GM21447 (cell line): ENCODE results near the gene RUNX2.

Source experiments
- ATAC-seq: cut with Tn5 transposase; IDR thresholded peaks from one replicate; pipeline ENCODE4 v1.9.1; 2021; ENCODE audit not compliant: unreplicated experiment

Gene RUNX2

GRCh38 chr6:45509426-45509825, 181.3 kb downstream of the RUNX2 start:
- ATAC-seq, result no peak

- no peak for ATAC-seq
These were observed 184.6 kb downstream of the RUNX2 start for GRCh38 chr6:45512717-45513116.

GRCh38 chr6:45513213-45513618, 185.1 kb downstream of the RUNX2 start:
- ATAC-seq, result no peak

DNA sequence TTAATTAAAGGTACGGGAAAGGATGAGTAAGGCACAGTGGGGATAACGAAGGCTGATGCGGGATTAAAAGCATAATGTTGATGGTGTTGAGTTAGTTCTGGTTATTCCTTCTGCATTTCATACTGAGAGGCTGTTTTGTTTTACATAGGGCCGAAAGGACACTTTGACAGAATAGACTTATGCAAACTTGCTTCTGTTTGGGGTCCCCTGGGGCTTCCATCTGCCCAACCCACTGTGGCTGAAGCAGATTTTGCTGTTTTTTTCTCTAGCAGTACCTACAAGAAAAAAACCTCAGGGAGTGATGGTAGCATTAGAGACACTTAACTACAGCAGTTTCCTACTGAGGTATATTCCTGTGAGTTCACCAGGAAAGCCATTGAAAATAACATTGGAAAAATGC, 185.7 kb downstream of the RUNX2 start:
- ATAC-seq, result no peak

- ATAC-seq, result no peak
These were observed 186.5 kb downstream of the RUNX2 start for GRCh38 chr6:45514454-45515230.

- ATAC-seq, result no peak
These were observed 190.0 kb downstream of the RUNX2 start for GRCh38 chr6:45518013-45518720.

DNA sequence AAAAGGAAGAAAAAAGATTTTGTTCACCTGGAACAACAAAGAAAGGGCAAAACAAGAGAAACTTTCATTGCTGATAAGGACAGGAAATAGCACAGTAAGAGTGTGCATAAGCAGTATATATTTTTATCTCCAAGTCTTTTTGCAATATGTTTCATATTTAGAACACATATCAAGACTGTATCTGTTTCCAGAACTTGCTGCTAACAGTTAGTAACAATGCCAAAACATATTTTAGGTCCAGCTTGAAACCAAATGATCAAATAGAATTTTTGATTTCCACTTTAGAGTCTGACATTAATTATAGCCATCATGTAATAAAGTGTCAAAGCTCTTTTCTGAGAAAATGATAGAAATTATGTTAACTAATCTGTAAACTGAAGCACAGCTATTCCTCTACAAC, 193.1 kb downstream of the RUNX2 start:
- ATAC-seq, result no peak

GRCh38 chr6:45522486-45522885, 194.4 kb downstream of the RUNX2 start:
- no peak for ATAC-seq

DNA sequence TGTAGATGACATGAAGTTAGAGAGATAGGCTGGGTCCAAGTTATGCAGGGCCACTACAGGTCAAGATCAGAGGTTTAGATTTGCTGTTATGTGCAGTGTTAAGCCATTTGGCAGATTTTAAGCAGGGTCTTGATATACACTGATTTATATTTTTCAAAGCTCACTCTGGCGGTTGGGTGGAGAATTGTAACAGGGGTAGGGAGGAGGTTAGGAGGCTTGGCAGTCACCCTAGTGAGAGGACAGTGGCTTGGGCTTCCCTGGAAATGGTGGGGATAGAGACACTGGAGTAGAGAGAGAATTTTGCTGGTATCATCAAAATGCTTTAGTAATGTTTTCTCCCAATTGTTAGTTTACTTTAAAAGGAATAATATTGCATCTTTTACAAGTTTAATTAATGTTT, 199.1 kb downstream of the RUNX2 start:
- ATAC-seq, result no peak

GRCh38 chr6:45531999-45532595, 204.0 kb downstream of the RUNX2 start:
- no peak for ATAC-seq

DNA sequence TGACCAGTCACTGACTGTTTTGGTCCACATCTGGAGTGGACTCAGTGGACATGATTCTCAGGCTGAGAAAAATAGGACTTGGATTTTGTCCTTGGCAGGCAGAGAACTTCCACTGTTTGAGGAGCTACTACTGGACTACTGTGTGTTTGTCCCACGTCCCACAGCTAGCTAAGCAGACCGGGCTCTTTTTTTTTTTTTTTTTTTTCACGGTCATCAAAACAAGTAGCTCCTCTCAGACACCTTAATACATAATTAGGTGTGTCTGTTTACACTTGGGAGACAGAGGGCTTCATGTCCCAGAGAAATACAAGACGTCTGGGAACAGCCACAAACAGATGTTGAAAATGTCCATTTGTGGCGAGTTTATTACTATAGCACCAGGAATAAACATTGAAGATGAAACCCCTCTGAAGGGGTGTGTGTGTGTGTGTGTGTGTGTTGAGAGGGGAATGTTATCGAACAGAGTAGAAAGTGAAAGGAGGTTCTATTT, 204.6 kb downstream of the RUNX2 start:
- ATAC-seq, result no peak

DNA sequence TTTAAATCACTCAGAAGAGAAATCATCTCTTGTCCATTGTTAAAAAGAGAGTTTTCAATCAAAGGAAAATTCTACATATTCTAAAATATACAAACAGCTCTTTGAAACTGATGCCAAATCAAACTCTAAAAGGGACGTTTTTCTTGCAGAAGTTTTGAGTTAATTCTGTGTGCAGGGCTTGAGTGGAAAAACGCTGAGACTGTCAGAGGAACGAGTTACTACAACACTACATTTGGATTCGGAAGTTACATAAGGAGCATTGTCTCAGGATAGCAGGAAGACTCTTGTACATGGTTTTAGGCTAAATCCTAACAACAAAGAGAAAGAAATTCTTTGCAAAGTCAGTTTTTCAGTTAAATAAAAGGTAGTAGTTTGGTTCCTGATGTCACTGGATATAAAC, 205.3 kb downstream of the RUNX2 start:
- ATAC-seq, result no peak

DNA sequence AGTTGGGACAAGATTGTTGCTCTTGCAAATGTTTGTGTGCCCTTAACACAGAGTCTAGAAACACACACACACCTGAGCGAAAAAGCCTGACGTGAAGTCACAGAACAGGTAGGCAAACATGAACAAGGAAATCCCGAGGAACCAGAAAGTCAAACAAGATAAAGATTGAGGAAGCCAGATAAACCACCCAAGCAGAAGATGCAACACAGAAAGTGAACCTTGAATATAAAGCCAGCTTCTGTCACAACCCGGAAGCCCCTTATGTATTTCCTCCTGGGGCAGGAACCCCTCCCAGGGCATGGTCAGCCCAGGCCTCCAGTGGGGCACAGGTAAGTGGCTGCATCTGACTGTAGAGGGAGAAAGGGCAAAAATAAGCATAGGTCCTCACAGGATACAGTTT, 207.8 kb downstream of the RUNX2 start:
- no peak for ATAC-seq

DNA sequence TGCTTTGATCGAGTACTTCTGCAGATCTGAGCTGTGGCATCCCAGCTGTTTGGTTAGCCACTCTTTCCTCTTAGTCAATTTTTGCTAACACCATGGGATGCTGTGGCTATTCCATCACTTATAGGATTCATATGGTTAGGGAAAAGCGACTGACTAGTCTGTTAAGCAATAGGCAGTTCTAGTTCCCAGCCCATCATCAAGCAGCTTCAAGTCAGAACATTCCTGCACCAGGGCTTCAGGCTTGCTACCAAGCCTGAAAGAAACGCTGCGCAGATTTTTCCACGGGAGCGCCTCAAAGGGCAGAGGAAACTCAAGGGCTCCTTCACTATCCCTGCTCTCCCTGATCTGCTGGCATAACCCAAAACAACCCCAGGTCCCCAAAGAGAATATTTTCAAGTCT, 209.4 kb downstream of the RUNX2 start:
- ATAC-seq, result no peak

DNA sequence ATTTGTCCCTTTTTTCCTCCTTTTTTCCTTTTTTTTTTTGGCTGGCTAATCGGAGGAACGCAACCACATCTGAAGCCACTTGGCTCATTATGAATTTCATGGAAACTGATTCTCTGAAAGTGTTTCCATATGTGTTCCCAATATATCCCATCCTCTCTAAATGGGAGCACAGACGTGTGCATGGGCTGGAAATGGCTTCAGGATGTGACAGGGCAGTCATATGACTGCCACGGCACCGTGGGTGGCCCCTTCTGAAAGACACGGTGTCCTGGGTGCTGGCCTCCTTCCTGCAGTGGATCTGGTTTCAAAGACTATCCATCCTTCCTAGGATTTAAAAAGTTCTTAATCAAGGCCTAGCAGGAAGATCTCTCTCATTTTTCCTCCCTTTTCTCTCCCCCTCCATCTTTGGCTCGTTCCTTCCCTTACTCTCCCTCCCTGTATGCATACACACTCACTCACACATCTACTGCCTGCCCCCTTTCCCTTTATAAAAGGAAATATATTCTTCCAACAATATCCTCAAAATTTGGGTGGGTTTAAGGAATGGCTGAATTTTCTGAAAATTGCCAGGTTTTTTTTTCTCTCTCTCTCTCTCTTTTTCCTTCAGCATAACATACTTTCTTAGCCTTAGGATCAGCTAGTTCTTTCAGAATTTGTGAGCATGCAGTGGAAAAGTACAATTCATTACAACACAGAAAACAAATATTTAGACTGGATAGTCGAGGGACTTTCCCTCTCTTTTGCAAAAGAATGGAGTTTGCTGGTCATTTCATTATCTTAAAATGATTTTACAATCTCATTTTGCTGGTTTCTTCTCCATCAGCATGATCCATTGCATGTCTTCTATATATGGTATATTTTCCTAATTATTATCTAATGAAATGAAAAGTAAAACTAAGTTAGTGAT, 210.8 kb downstream of the RUNX2 start:
- ATAC-seq, result no peak

GRCh38 chr6:45540375-45540920, 212.3 kb downstream of the RUNX2 start:
- ATAC-seq, result no peak

GRCh38 chr6:45541934-45542333, 213.8 kb downstream of the RUNX2 start:
- no peak for ATAC-seq

GRCh38 chr6:45543298-45544235, 215.4 kb downstream of the RUNX2 start:
- no peak for ATAC-seq

- ATAC-seq, result no peak
These were observed 217.3 kb downstream of the RUNX2 start for GRCh38 chr6:45545416-45545815.
